Activated CD8-positive, alpha-beta memory T cell treated with anti-CD3 and anti-CD28 coated beads, Interleukin-2, amount 50 U/mL, for 1 hour (primary cell): ENCODE measurements around the gene PER3.

ENCODE experiments used
- DNase-seq: peaks from one replicate; pipeline ENCODE4 v3.0.0-alpha.2; 2020; ENCODE audit errors: extremely low read depth

Gene PER3

GRCh38 chr1:7833035-7833434, 48.9 kb downstream of the PER3 start:
- DNase-seq = no peak

- DNase-seq = no peak
Measured at GRCh38 chr1:7838714-7839113, 54.6 kb downstream of the PER3 start.

GRCh38 chr1:7839526-7839925, 55.4 kb downstream of the PER3 start:
- no peak for DNase-seq

GRCh38 chr1:7842517-7842916, 58.4 kb downstream of the PER3 start:
- no peak for DNase-seq

GRCh38 chr1:7845761-7846160, 61.7 kb downstream of the PER3 start:
- DNase-seq = no peak

- no peak for DNase-seq
Measured at GRCh38 chr1:7846656-7847055, 62.6 kb downstream of the PER3 start.

- no peak for DNase-seq
Measured at GRCh38 chr1:7847599-7847998, 63.5 kb downstream of the PER3 start.

GRCh38 chr1:7850786-7851185, 66.7 kb downstream of the PER3 start:
- DNase-seq = no peak

- DNase-seq = no peak
Measured at GRCh38 chr1:7852804-7853683, 69.0 kb downstream of the PER3 start, which contains the start of gene UTS2. TSS of gene UTS2 (minus strand) at chr1:7853065. CDS start at chr1:7853003, 62 bp downstream.

GRCh38 chr1:7853684-7854026, 69.6 kb downstream of the PER3 start:
- DNase-seq = no peak

- no peak for DNase-seq
Measured at GRCh38 chr1:7856345-7856744, 72.3 kb downstream of the PER3 start.

GRCh38 chr1:7857000-7857399, 72.9 kb downstream of the PER3 start:
- DNase-seq = no peak

- DNase-seq = no peak
Measured at GRCh38 chr1:7857985-7858384, 73.9 kb downstream of the PER3 start.

- DNase-seq = no peak
Measured at GRCh38 chr1:7859406-7859805, 75.3 kb downstream of the PER3 start.

- no peak for DNase-seq
Measured at GRCh38 chr1:7860130-7860529, 76.0 kb downstream of the PER3 start.

- DNase-seq = no peak
Measured at GRCh38 chr1:7861452-7861851, 77.4 kb downstream of the PER3 start.

- no peak for DNase-seq
Measured at GRCh38 chr1:7862211-7863060, 78.3 kb downstream of the PER3 start.

- DNase-seq = no peak
Measured at GRCh38 chr1:7863756-7864328, 79.8 kb downstream of the PER3 start.

- no peak for DNase-seq
Measured at GRCh38 chr1:7865978-7866377, 81.9 kb downstream of the PER3 start.

GRCh38 chr1:7868070-7868780, 84.1 kb downstream of the PER3 start:
- DNase-seq = no peak

- DNase-seq = no peak
Measured at GRCh38 chr1:7869136-7869920, 85.2 kb downstream of the PER3 start.
